ENCODE measurements around the gene SDSL. TPM values are rescaled to one million over a fixed set of nuclear protein-coding genes. Genes with fewer than 3 reads are reported as not detected.

SDSL gene
- total and polyA plus RNA-seq, 2 of the 4 experiments (the other 2 are of a cell fraction), result 6.3 to 10.9 TPM

GRCh38 chr12:113397497-113398197 is 24.5 kb upstream of the SDSL start:
- no peak overlapping the region for H4K91ac ChIP-seq (ENCODE audit: insufficient read depth, low read depth, low read length)
- no peaks in the 10 kb centered on the region for H3K4me1 ChIP-seq (ENCODE audit: control insufficient read depth, insufficient read depth, low read length)
- no peak for DNase-seq
- H4K5ac ChIP-seq (ENCODE audit: low read depth, low read length), result no peak overlapping the region
- no peak overlapping the region for H3K4ac ChIP-seq (ENCODE audit: low read depth, low read length)
- no peak overlapping the region for H2BK15ac ChIP-seq (ENCODE audit: low read depth, low read length)
- H3K23ac ChIP-seq (ENCODE audit: low read depth, low read length), result no peak overlapping the region
- ATAC-seq (ENCODE audit: low read depth), result no peak
- POLR2A ChIA-PET (ENCODE audit: unreplicated experiment), result no interaction called here
- H3K27ac ChIP-seq (ENCODE audit: insufficient read depth, low read length), result no peak overlapping the region
- intact Hi-C loops (cut with micrococcal nuclease), result no loop called here
- H2AFZ ChIP-seq (replicated peaks; ENCODE audit: low read length, poor library complexity), result no peak overlapping the region
- no TSS peak for BruUV-seq (replicated peaks)
- no peak overlapping the region for H2AK9ac ChIP-seq (replicated peaks; ENCODE audit: low read depth, low read length, poor library complexity)
- H3K9ac ChIP-seq (ENCODE audit: low read depth, low read length), result no peak overlapping the region
- H3K14ac ChIP-seq (replicated peaks; ENCODE audit: low read depth, low read length), result no peak overlapping the region
- H3K18ac ChIP-seq (ENCODE audit: low read depth, low read length), result no peak overlapping the region
- no peaks in the 10 kb centered on the region for H3K36me3 ChIP-seq (ENCODE audit: control insufficient read depth, insufficient read depth, low read length)
- H3K9me3 ChIP-seq (ENCODE audit: control insufficient read depth, insufficient read depth, low read length), result no peaks in the 10 kb centered on the region; the same call in 1 of the 2 replicates
- no peaks in the 10 kb centered on the region for H3K79me1 ChIP-seq (ENCODE audit: low read depth in 1 of 2, low read length in 2 of 2)
- H4K8ac ChIP-seq (ENCODE audit: low read depth in 2 of 2, low read length in 2 of 2), result no peak overlapping the region
- H3K56ac ChIP-seq (ENCODE audit: extremely low read depth, insufficient read depth, low read length), result no peak overlapping the region
- H2AK5ac ChIP-seq (ENCODE audit: low read depth, low read length), result no peak overlapping the region
- H3K9me1 ChIP-seq (ENCODE audit: insufficient read depth, low read length), result no peaks in the 10 kb centered on the region
- in situ Hi-C loops (cut with MboI; ENCODE audit: low sequenced_read_pairs), result no loop called here
- dilution Hi-C loops (cut with HindIII; ENCODE audit: low sequenced_read_pairs, unreplicated experiment), result no loop called here
- peaks cover 4% of the 10 kb centered on the region; the same call in 1 of the 2 replicates for H3K27me3 ChIP-seq (ENCODE audit: control insufficient read depth, insufficient read depth, low read length)
- CTCF ChIA-PET, result no interaction called here
- H2BK120ac ChIP-seq (ENCODE audit: low read depth, low read length), result no peak overlapping the region
- no peak overlapping the region for H2BK20ac ChIP-seq (ENCODE audit: low read depth, low read length)
- H2BK5ac ChIP-seq (ENCODE audit: low read depth, low read length, poor library complexity, severe bottlenecking), result no peak overlapping the region
- H4K20me1 ChIP-seq (ENCODE audit: insufficient read depth, low read length), result no peaks in the 10 kb centered on the region
- H3K4me3 ChIP-seq (ENCODE audit: insufficient read depth, low read depth, low read length), result no peak overlapping the region
- WGBS, 2 experiments (ENCODE audit: extremely low coverage in 2 of 2, insufficient read length in 1 of 2), result no CpG with 5 or more reads among the region's 10 CpGs
- H3K4me2 ChIP-seq (ENCODE audit: low read depth, low read length), result no peak overlapping the region
- TF ChIP-seq CTCF (conservative IDR thresholded peaks at IDR 0.05; ENCODE audit: low read depth, low read length), result no peak
- no peak for TF ChIP-seq CHD1 (IDR thresholded peaks at IDR 0.05; ENCODE audit: low read depth, low read length)
- no peak for TF ChIP-seq POLR2A (IDR thresholded peaks at IDR 0.05; ENCODE audit: low read depth, low read length)
- no peak for TF ChIP-seq USF2 (IDR thresholded peaks at IDR 0.05; ENCODE audit: low read depth, low read length)
- no peak for TF ChIP-seq SMC3 (IDR thresholded peaks at IDR 0.05; ENCODE audit: low read depth, low read length)
- no peak for TF ChIP-seq FOS (IDR thresholded peaks at IDR 0.05; ENCODE audit: low read depth, low read length)
- no peak for TF ChIP-seq RCOR1 (IDR thresholded peaks at IDR 0.05; ENCODE audit: insufficient replicate concordance, low read length)
- no peak for TF ChIP-seq MAFK (IDR thresholded peaks at IDR 0.05; ENCODE audit: low read depth, low read length)
- TF ChIP-seq MXI1 (IDR thresholded peaks at IDR 0.05; ENCODE audit: borderline replicate concordance, low read depth, low read length), result no peak
- no peak for TF ChIP-seq RAD21 (IDR thresholded peaks at IDR 0.05; ENCODE audit: low read length)
- no peak for TF ChIP-seq NFE2L2 (IDR thresholded peaks at IDR 0.05; ENCODE audit: low read depth, low read length)
- TF ChIP-seq CEBPB (IDR thresholded peaks at IDR 0.05; ENCODE audit: low read depth, low read length), result no peak
- no peak for TF ChIP-seq BHLHE40 (IDR thresholded peaks at IDR 0.05; ENCODE audit: low read depth, low read length)
- TF ChIP-seq RFX5 (IDR thresholded peaks at IDR 0.05; ENCODE audit: low read depth, low read length), result no peak
- TF ChIP-seq MAZ (IDR thresholded peaks at IDR 0.05; ENCODE audit: borderline replicate concordance, low read depth, low read length), result no peak
- TF ChIP-seq, protein P1, sequence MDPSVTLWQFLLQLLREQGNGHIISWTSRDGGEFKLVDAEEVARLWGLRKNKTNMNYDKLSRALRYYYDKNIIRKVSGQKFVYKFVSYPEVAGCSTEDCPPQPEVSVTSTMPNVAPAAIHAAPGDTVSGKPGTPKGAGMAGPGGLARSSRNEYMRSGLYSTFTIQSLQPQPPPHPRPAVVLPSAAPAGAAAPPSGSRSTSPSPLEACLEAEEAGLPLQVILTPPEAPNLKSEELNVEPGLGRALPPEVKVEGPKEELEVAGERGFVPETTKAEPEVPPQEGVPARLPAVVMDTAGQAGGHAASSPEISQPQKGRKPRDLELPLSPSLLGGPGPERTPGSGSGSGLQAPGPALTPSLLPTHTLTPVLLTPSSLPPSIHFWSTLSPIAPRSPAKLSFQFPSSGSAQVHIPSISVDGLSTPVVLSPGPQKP (IDR thresholded peaks at IDR 0.05; ENCODE audit: borderline replicate concordance, low read depth, low read length), result no peak
